ENCODE results near the gene ARHGAP26.
A peak's percentile ranks its signal among the peaks of the same experiment; 100 is the strongest.

Gene ARHGAP26

GRCh38 chr5:142859037-142859436 lies 88.9 kb downstream of the ARHGAP26 start:
- Mint-ChIP-seq H3K36me3 (no peaks in the 10 kb centered on the region), H3K27me3 (no peaks in the 10 kb centered on the region), H3K4me1 (peaks cover 10% of the 10 kb centered on the region), H3K27ac (no peak overlapping the region), H3K9me3 (no peaks in the 10 kb centered on the region), H3K4me3 (no peak overlapping the region)
- DNase-seq (ENCODE audit: low spot score in 2 of 2) (no peak), ATAC-seq (ENCODE audit: low read depth) (no peak)

- no peak overlapping the region for H3K4me3 Mint-ChIP-seq
- no peak overlapping the region for H3K27ac Mint-ChIP-seq
- no peaks in the 10 kb centered on the region for H3K27me3 Mint-ChIP-seq
- H3K4me1 Mint-ChIP-seq = peaks cover 10% of the 10 kb centered on the region
- H3K36me3 Mint-ChIP-seq = no peaks in the 10 kb centered on the region
- DNase-seq (ENCODE audit: low spot score in 2 of 2) = no peak
- no peak for ATAC-seq (ENCODE audit: low read depth)
- no peaks in the 10 kb centered on the region for H3K9me3 Mint-ChIP-seq
These were observed 90.1 kb downstream of the ARHGAP26 start for GRCh38 chr5:142860270-142860669.

- Mint-ChIP-seq H3K9me3 (no peaks in the 10 kb centered on the region), H3K36me3 (no peaks in the 10 kb centered on the region), H3K4me1 (peaks cover 9% of the 10 kb centered on the region), H3K27me3 (no peaks in the 10 kb centered on the region), H3K4me3 (no peak overlapping the region), H3K27ac (no peak overlapping the region)
- DNase-seq (ENCODE audit: low spot score in 2 of 2) (no peak), ATAC-seq (ENCODE audit: low read depth) (no peak)
These were observed 90.8 kb downstream of the ARHGAP26 start for GRCh38 chr5:142861011-142861410.

GRCh38 chr5:142862594-142862993 lies 92.4 kb downstream of the ARHGAP26 start:
- Mint-ChIP-seq H3K4me1 (peaks cover 9% of the 10 kb centered on the region), H3K9me3 (no peaks in the 10 kb centered on the region), H3K4me3 (no peak overlapping the region), H3K36me3 (no peaks in the 10 kb centered on the region), H3K27ac (no peak overlapping the region), H3K27me3 (no peaks in the 10 kb centered on the region)
- DNase-seq (ENCODE audit: low spot score in 2 of 2) (no peak), ATAC-seq (ENCODE audit: low read depth) (no peak)

DNA sequence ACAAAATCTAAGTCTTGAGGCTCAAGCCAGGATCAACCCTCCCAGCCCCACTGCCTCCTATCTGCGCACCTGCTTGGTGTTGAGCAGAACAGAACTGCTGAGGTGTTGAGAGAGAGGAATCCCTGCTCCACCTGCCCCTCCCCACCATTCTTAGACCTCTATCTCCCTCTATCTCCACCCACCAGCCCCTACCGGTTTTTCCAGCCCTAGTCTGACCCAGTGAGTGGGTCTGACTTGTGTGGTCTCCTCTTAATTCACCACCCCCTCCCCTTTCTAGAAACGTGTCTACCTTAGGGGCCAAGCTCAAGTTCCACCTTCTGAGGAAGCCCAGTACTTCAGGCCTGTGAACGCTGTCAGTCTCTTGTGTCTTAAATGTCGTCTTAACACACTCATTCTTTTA lies 93.7 kb downstream of the ARHGAP26 start:
- Mint-ChIP-seq H3K4me1 (peaks cover 8% of the 10 kb centered on the region), H3K9me3 (no peaks in the 10 kb centered on the region), H3K27ac (no peak overlapping the region), H3K27me3 (no peaks in the 10 kb centered on the region), H3K4me3 (no peak overlapping the region), H3K36me3 (no peaks in the 10 kb centered on the region)
- DNase-seq (ENCODE audit: low spot score in 2 of 2) (no peak), ATAC-seq (ENCODE audit: low read depth) (no peak)

DNA sequence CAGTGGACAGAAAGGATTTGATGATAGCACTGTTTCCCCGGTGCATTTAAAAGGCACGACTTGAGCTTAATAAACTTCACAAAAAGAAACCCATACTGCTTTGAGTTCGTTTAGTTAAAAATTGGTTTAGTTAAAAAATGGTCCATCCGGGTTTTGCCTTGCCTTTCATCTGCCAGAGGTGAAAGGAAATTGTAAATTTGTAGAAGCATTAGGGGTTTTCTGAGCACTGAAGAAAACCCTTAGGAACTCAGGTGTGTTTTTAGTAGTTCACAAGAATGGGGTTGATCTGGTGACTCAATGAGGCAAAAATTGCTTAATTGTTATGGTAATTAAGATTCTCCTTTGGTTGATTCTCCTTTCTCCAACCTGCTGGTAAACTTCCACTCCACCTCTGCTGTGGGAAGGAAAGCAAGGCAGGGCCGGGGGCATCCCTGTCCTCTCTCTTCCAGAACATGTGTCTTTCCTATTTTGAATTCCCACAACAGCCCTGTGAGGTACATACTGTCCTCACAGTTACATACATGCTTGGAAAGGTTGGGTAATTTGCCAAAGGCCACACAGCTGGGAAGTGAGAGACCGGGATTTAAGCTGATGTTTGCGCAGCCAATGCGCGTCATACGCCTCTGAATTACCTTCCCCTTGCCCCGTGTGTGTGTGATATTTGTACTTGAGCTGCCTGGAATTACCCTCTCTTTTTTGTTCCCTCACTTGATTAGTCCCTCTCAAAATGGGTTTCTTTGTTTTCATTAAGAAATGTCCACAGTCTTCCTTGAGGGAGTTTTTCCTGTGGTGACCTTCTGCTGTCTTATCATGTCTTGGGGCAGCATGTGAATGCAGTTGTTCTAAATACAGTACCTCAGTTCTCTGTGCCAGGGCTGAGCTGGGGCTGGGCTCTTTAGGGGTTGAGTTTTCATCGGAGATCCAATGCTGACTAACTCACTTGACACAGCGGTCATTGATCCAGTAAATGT lies 94.4 kb downstream of the ARHGAP26 start:
- Mint-ChIP-seq H3K4me1 (peaks cover 8% of the 10 kb centered on the region), H3K4me3 (no peak overlapping the region), H3K27me3 (no peaks in the 10 kb centered on the region), H3K27ac (no peak overlapping the region), H3K9me3 (no peaks in the 10 kb centered on the region), H3K36me3 (no peaks in the 10 kb centered on the region)
- DNase-seq (ENCODE audit: low spot score in 2 of 2) (no peak), ATAC-seq (ENCODE audit: low read depth) (no peak)

- no peaks in the 10 kb centered on the region for H3K36me3 Mint-ChIP-seq
- peaks cover 8% of the 10 kb centered on the region for H3K4me1 Mint-ChIP-seq
- no peak for ATAC-seq (ENCODE audit: low read depth)
- no peak overlapping the region for H3K27ac Mint-ChIP-seq
- no peaks in the 10 kb centered on the region for H3K27me3 Mint-ChIP-seq
- no peak overlapping the region for H3K4me3 Mint-ChIP-seq
- DNase-seq (ENCODE audit: low spot score in 2 of 2) = no peak
- no peaks in the 10 kb centered on the region for H3K9me3 Mint-ChIP-seq
These were observed 95.5 kb downstream of the ARHGAP26 start for GRCh38 chr5:142865631-142866030.

- no peak overlapping the region for H3K4me3 Mint-ChIP-seq
- no peaks in the 10 kb centered on the region for H3K9me3 Mint-ChIP-seq
- DNase-seq (ENCODE audit: low spot score in 2 of 2) = peak; percentile 25 to 34
- no peaks in the 10 kb centered on the region for H3K27me3 Mint-ChIP-seq
- peak overlapping the region; percentile 26 for H3K27ac Mint-ChIP-seq
- ATAC-seq (ENCODE audit: low read depth) = peak; percentile 82
- no peaks in the 10 kb centered on the region for H3K36me3 Mint-ChIP-seq
- H3K4me1 Mint-ChIP-seq = peaks cover 8% of the 10 kb centered on the region
These were observed 96.5 kb downstream of the ARHGAP26 start for GRCh38 chr5:142866563-142867275.

DNA sequence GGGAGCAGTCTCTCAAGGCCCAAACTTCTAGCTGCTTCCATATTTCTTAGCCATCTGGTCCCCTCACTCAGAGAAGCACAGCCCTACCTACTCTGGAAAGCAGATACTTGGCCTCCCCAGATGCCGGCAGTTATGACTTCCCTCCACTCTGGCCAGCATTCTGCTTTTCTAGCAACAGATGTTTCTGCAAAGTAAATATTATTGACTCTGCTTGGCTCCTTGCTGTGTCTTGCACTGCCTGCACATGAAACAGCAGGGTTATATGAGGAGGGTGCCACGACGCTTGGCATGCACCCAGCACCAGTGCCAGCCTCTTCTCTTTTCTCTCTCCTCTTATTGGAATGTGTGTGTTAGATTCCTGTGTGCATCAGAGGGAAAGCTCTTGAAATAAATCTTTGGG lies 99.7 kb downstream of the ARHGAP26 start:
- ATAC-seq (ENCODE audit: low read depth) (no peak), DNase-seq (ENCODE audit: low spot score in 2 of 2) (no peak)
- H3K27ac Mint-ChIP-seq = no peak overlapping the region
- peaks cover 8% of the 10 kb centered on the region for H3K4me1 Mint-ChIP-seq
- no peaks in the 10 kb centered on the region for H3K27me3 Mint-ChIP-seq
- H3K9me3 Mint-ChIP-seq = no peaks in the 10 kb centered on the region
- H3K36me3 Mint-ChIP-seq = no peaks in the 10 kb centered on the region
- H3K4me3 Mint-ChIP-seq = no peak overlapping the region

DNA sequence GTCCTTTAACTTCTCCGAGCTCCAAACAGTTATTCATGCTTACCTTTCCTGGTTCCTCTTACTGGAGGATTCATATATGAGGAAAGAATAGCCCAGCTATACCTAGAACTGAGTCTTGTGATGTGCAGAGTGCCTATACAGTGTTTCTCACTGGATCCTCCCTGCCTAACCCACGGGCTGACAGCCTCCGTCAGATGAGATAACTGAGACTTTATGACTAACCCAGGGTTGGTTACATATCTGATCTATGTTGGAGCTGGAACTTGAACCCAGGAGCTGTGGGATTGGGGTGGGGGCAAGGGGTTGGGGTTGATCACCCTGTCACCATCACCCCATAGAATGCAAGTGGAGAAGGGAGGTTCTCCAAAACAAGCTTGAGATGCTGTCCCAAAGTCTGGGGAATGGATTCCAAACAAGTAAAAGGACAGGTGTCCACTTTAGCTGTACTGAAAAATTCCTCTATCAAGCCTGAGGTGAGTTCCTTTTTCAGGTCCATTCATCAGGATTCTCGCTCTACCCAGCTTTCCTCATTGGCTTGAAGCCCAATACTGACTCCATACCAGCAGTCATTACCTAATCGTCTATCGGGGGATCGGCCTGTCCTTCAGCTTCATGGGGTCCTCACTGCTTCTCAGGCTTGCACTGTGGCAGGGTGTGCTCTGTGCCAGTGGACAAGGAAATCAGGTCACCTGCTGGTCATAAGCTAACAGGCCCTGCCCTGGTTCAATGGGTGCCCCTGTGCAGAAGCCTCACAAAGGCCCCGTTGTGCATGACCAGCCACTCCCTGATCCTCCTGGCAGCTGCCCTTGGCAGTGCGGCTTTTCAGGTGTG lies 100.6 kb downstream of the ARHGAP26 start:
- no peak overlapping the region for H3K27ac Mint-ChIP-seq
- H3K27me3 Mint-ChIP-seq = no peaks in the 10 kb centered on the region
- no peaks in the 10 kb centered on the region for H3K9me3 Mint-ChIP-seq
- DNase-seq (ENCODE audit: low spot score in 2 of 2) (no peak), ATAC-seq (ENCODE audit: low read depth) (no peak)
- peaks cover 8% of the 10 kb centered on the region for H3K4me1 Mint-ChIP-seq
- H3K36me3 Mint-ChIP-seq = no peaks in the 10 kb centered on the region
- no peak overlapping the region for H3K4me3 Mint-ChIP-seq

GRCh38 chr5:142871363-142872193 lies 101.4 kb downstream of the ARHGAP26 start:
- no peaks in the 10 kb centered on the region for H3K9me3 Mint-ChIP-seq
- no peak overlapping the region for H3K4me3 Mint-ChIP-seq
- H3K27ac Mint-ChIP-seq = no peak overlapping the region
- H3K27me3 Mint-ChIP-seq = no peaks in the 10 kb centered on the region
- DNase-seq (ENCODE audit: low spot score in 2 of 2) (no peak), ATAC-seq (ENCODE audit: low read depth) (no peak)
- peaks cover 8% of the 10 kb centered on the region for H3K4me1 Mint-ChIP-seq
- no peaks in the 10 kb centered on the region for H3K36me3 Mint-ChIP-seq

- Mint-ChIP-seq H3K36me3 (no peaks in the 10 kb centered on the region), H3K4me1 (peaks cover 3% of the 10 kb centered on the region), H3K27ac (no peak overlapping the region), H3K9me3 (no peaks in the 10 kb centered on the region), H3K27me3 (no peaks in the 10 kb centered on the region), H3K4me3 (no peak overlapping the region)
- ATAC-seq (ENCODE audit: low read depth) = no peak
- DNase-seq (ENCODE audit: low spot score in 2 of 2) = no peak
These were observed 102.0 kb downstream of the ARHGAP26 start for GRCh38 chr5:142872217-142872616.

- H3K27ac Mint-ChIP-seq = no peak overlapping the region
- ATAC-seq (ENCODE audit: low read depth) = no peak
- peaks cover 3% of the 10 kb centered on the region for H3K4me1 Mint-ChIP-seq
These were observed 102.6 kb downstream of the ARHGAP26 start for GRCh38 chr5:142872795-142873194.

More at GRCh38 chr5:142872795-142873194, 102.6 kb downstream of the ARHGAP26 start:
- no peaks in the 10 kb centered on the region for H3K27me3 Mint-ChIP-seq
- DNase-seq (ENCODE audit: low spot score in 2 of 2) = no peak
- H3K4me3 Mint-ChIP-seq = no peak overlapping the region
- H3K36me3 Mint-ChIP-seq = no peaks in the 10 kb centered on the region
- no peaks in the 10 kb centered on the region for H3K9me3 Mint-ChIP-seq
